Activated T-cell treated with anti-CD3 and anti-CD28 coated beads for 24 hours (primary cell): ENCODE data around the gene LCE3B.
"Not testable (repeated sequence)": the region's sequence is repeated elsewhere in the genome, so short reads cannot be mapped to it uniquely, and the experiment has no call there.

Experiments used
- DNase-seq: peaks from one replicate; pipeline ENCODE4 v3.0.0-alpha.2; 2020; ENCODE audit warnings: low read depth

Gene LCE3B

GRCh38 chr1:152613511-152613910 is at the start of gene LCE3B:
TSS of gene LCE3B (plus strand) at chr1:152613811. CDS start at chr1:152613811, 0 bp downstream.
- no peak for DNase-seq

- DNase-seq: no peak
These were observed 48.5 kb upstream of the LCE3B start for GRCh38 chr1:152565115-152565514.

- DNase-seq: no peak
These were observed 47.9 kb upstream of the LCE3B start for GRCh38 chr1:152565535-152566215.

- DNase-seq: no peak
These were observed 46.9 kb upstream of the LCE3B start, which contains the start of gene LCE3E for GRCh38 chr1:152566681-152567080. TSS of gene LCE3E (minus strand) at chr1:152566780. CDS start at chr1:152566208, 572 bp downstream.

GRCh38 chr1:152577168-152577567 is 36.4 kb upstream of the LCE3B start:
- DNase-seq: no peak

GRCh38 chr1:152579526-152579925 is 34.1 kb upstream of the LCE3B start:
- DNase-seq: not testable (repeated sequence)

GRCh38 chr1:152580433-152580832 is 33.2 kb upstream of the LCE3B start, which contains the start of gene LCE3D:
TSS of gene LCE3D (minus strand) at chr1:152580516. CDS start at chr1:152579936, 580 bp downstream.
- no peak for DNase-seq

GRCh38 chr1:152582647-152583046 is 31.0 kb upstream of the LCE3B start:
- DNase-seq: no peak

- no peak for DNase-seq
These were observed 28.0 kb upstream of the LCE3B start for GRCh38 chr1:152585586-152585985.

- no peak for DNase-seq
These were observed 16.6 kb upstream of the LCE3B start for GRCh38 chr1:152596986-152597385.

- DNase-seq: no peak
These were observed 13.7 kb upstream of the LCE3B start, which contains the start of gene LCE3C for GRCh38 chr1:152599934-152600333. TSS of gene LCE3C (plus strand) at chr1:152600234. CDS start at chr1:152600732, 498 bp downstream.

- DNase-seq: no peak
These were observed 8.4 kb downstream of the LCE3B start for GRCh38 chr1:152621993-152622392.

GRCh38 chr1:152622803-152623202 is 9.2 kb downstream of the LCE3B start, which contains the start of gene LCE3A:
TSS of gene LCE3A (minus strand) at chr1:152623103. CDS start at chr1:152623103, 0 bp downstream.
- no peak for DNase-seq

- no peak for DNase-seq
These were observed 9.7 kb downstream of the LCE3B start for GRCh38 chr1:152623203-152623844.

- no peak for DNase-seq
These were observed 13.1 kb downstream of the LCE3B start for GRCh38 chr1:152626744-152627143.

- DNase-seq: no peak
These were observed 17.0 kb downstream of the LCE3B start for GRCh38 chr1:152630596-152630995.

GRCh38 chr1:152640351-152640750 is 26.7 kb downstream of the LCE3B start:
- DNase-seq: no peak

- DNase-seq: no peak
These were observed 30.3 kb downstream of the LCE3B start for GRCh38 chr1:152643945-152644344.

- DNase-seq: no peak
These were observed 31.5 kb downstream of the LCE3B start for GRCh38 chr1:152645146-152645545.

GRCh38 chr1:152646656-152647055 is 33.0 kb downstream of the LCE3B start:
- no peak for DNase-seq

- DNase-seq: peak; percentile 39
These were observed 40.5 kb downstream of the LCE3B start for GRCh38 chr1:152654110-152654509.

GRCh38 chr1:152656459-152656858 is 42.8 kb downstream of the LCE3B start:
- no peak for DNase-seq

GRCh38 chr1:152657677-152658076 is 44.1 kb downstream of the LCE3B start:
- DNase-seq: no peak
